Neural progenitor cell (in vitro differentiated cells): ENCODE results near the gene SUN1.

Source experiments
- CTCF ChIP-seq: fragments of 200-600 bp; sonication (generic); IDR thresholded peaks from 2 replicates; pipeline ENCODE4 v1.5.1; 2017; ENCODE audit warnings: antibody characterized with exemption, mild to moderate bottlenecking
- EZH2 ChIP-seq: fragments of 200-600 bp; sonication (generic); IDR thresholded peaks from 2 replicates; pipeline ENCODE4 v1.6.1; 2017; ENCODE audit warnings: antibody characterized with exemption, mild to moderate bottlenecking, moderate library complexity

- TF ChIP-seq CTCF (no peak), EZH2 (no peak)
Measured at GRCh38 chr7:897086-897485, 64.8 kb downstream of the SUN1 start.
